Mucosa of stomach (tissue), 1 donor: ENCODE measurements around the gene PLEKHA3.

Source experiments
- H3K27me3 ChIP-seq: one replicate; pipeline ENCODE4 v1.7.0; 2013; ENCODE audit warnings: mild to moderate bottlenecking, low read length; ENCODE audit not compliant: control insufficient read depth, insufficient read depth
- H3K36me3 ChIP-seq: one replicate; pipeline ENCODE4 v1.7.0; 2013; ENCODE audit warnings: low read length; ENCODE audit not compliant: control insufficient read depth, insufficient read depth
- H3K4me1 ChIP-seq: one replicate; pipeline ENCODE4 v1.7.0; 2013; ENCODE audit warnings: mild to moderate bottlenecking, low read length; ENCODE audit not compliant: control insufficient read depth, insufficient read depth
- H3K4me3 ChIP-seq: one replicate; pipeline ENCODE4 v1.7.0; 2013; ENCODE audit warnings: low read length
- H3K9ac ChIP-seq: one replicate; pipeline ENCODE4 v1.7.0; 2013; ENCODE audit warnings: mild to moderate bottlenecking, low read length, moderate library complexity
- H3K9me3 ChIP-seq: one replicate; pipeline ENCODE4 v1.7.0; 2013; ENCODE audit warnings: mild to moderate bottlenecking, low read length, moderate library complexity; ENCODE audit not compliant: control insufficient read depth
- donor health status: Pancreatic carcinoma.

PLEKHA3 gene

DNA sequence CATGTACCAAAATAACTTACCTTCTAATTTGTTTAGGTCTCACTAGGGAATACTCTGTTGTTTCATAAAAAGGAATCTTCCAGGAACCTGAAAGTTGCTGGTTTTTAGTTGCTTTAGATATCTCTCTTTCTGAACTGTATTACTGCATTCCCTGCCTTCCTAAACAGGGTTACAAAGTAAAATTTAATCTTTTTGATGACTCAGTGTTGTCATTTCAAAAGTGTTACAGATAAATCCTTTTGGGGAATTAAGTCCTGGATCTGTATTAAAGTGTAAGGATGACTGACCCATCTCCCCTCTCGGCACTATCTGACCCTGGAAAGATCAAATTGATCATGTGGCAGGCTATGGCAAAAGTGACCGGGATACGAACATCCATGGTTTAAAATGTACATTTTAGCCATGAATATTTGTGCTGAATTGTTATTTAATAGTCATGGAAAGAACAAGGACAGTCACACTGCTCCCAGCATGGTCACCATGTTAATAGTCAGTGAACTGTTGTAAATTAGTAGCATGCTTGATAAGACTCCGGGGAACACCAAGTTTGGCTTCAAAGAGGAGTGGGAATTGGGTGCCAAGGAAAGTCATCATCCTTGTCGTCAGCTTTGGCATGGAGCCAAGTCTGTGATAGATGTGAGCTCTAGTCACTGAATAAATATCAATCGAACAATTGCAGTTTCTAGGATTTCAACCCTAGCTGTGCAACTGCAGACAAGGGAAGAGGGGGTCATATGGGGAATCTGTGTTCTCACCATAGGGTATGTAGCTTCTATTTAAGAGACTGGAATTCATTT, 4.2 kb downstream of the PLEKHA3 start:
- Histone ChIP-seq H3K36me3 (no peaks in the 10 kb centered on the region), H3K9me3 (no peaks in the 10 kb centered on the region), H3K27me3 (no peaks in the 10 kb centered on the region), H3K4me1 (peaks cover 44% of the 10 kb centered on the region), H3K4me3 (no peak overlapping the region), H3K9ac (no peak overlapping the region)

DNA sequence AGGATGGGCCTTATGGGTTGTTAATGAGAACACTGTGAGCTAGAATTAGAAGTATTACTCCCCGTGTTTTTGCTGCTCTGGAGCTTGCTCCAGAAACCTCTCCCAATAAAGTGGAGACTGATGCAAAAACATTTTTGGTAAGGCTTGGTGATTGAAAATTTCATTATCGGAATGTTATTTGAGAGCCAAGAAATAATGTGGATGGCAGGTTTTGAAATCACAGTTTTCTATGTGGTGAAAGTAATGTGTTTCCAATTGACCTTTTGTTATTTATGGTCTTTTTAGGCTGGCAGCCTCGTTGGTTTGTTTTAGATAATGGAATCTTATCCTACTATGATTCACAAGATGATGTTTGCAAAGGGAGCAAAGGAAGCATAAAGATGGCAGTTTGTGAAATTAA, 5.1 kb downstream of the PLEKHA3 start:
- no peak overlapping the region for H3K4me3 ChIP-seq
- H3K4me1 ChIP-seq = peaks cover 38% of the 10 kb centered on the region
- no peak overlapping the region for H3K9ac ChIP-seq
- H3K27me3 ChIP-seq = no peaks in the 10 kb centered on the region
- no peaks in the 10 kb centered on the region for H3K9me3 ChIP-seq
- no peaks in the 10 kb centered on the region for H3K36me3 ChIP-seq

DNA sequence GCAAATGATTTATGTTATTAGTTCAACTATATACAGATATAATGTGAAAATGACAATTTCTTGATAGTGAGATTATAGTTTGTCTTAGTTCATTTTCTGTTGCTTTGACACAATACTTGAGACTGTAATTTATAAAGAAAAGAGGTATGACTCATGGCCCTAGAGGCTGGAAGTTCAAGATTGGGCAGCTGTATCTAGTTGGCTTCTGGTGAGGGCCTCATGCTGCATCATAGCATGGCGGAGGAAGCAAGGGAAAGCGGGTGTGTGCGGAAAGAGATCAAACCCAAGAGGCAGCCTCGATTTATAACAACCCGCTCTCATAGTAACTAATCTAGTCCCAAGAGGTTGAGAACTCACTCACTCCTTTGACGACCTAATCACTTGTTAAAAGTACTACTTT, 11.4 kb downstream of the PLEKHA3 start:
- Histone ChIP-seq H3K4me3 (no peak overlapping the region), H3K9ac (no peak overlapping the region), H3K27me3 (no peaks in the 10 kb centered on the region), H3K4me1 (no peaks in the 10 kb centered on the region), H3K36me3 (peaks cover 15% of the 10 kb centered on the region), H3K9me3 (no peaks in the 10 kb centered on the region)

DNA sequence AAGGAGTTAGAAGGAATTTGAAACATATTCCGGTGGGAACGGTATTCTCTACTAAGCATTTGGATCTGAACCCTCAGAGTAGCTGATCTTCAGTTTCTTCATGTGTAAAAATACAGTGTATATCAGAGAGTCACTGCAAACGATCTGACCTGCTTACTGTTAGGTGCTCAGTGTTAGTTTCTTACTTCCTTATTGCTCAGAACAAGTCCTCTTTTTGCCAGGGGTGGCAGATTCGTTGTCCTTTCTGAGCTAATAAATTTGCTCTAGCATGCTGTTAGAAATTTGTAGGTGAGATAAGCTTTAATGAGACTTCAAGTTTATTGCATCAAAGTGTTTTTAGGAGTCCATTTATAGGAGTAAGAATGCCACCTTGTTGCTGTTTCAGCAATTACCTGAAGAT, 15.8 kb downstream of the PLEKHA3 start:
- Histone ChIP-seq H3K27me3 (no peaks in the 10 kb centered on the region), H3K9me3 (no peaks in the 10 kb centered on the region), H3K9ac (peak overlapping the region; percentile 16), H3K4me3 (no peak overlapping the region), H3K36me3 (peaks cover 16% of the 10 kb centered on the region), H3K4me1 (no peaks in the 10 kb centered on the region)

DNA sequence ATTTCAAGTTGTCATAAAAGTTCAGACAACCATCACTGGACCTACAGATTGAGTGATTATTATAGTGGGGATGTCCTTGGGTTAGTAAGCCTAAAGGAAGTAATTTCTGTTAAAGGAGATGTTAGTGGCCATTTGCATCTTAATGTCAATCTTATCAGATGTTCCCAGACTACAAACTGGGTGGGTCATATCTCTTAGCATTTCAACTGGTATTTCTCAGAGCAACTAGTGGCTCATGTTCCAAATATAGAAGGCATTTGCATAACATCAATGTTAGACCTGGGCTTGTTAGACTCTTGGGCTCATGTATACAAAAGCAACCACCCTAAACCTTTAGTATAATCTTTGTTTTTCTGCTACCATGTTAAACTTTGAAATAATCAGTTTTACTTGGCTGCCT, 17.9 kb downstream of the PLEKHA3 start:
- Histone ChIP-seq H3K9me3 (no peaks in the 10 kb centered on the region), H3K4me3 (no peak overlapping the region), H3K27me3 (no peaks in the 10 kb centered on the region), H3K9ac (no peak overlapping the region), H3K4me1 (no peaks in the 10 kb centered on the region), H3K36me3 (peaks cover 23% of the 10 kb centered on the region)

DNA sequence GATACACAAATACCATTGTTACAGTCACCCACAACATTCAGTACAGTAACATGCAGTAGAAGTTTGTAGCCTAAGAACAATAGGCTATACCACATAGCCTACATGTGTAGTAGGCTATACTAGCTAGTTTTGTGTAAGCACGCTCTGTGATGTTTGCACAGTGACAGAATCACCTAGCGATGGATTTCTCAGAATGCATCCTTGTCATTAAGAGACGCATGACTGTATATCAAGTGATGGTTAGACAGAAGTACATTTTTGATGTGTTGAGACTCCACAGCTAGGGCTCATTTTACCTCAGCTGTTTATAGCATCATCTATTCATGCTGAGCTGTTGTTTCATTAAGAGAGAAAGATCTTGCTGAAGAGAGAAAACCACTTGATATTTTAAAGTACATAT, 19.4 kb downstream of the PLEKHA3 start:
- Histone ChIP-seq H3K4me1 (no peaks in the 10 kb centered on the region), H3K36me3 (peaks cover 14% of the 10 kb centered on the region), H3K9ac (no peak overlapping the region), H3K4me3 (no peak overlapping the region), H3K9me3 (no peaks in the 10 kb centered on the region), H3K27me3 (no peaks in the 10 kb centered on the region)

DNA sequence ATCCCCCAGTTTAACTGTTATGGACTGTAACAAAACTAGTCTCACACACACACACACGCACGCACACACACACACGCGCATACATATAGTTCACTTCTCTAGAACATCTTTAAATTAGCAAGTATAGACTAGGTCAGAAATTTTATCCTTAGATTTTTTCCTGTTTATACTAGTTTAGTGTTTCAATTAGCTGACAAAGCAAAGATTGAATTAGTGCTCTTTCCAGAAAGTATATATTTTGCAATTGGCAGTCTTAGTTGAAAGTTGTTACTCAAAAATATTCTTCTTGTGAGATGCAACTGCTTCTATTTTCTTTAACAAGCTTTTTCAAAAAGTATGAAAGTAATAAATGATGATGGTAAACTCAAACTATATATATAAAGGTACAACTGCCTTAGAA, 22.5 kb downstream of the PLEKHA3 start:
- Histone ChIP-seq H3K4me3 (no peak overlapping the region), H3K9me3 (no peaks in the 10 kb centered on the region), H3K36me3 (peaks cover 8% of the 10 kb centered on the region), H3K9ac (no peak overlapping the region), H3K4me1 (no peaks in the 10 kb centered on the region), H3K27me3 (no peaks in the 10 kb centered on the region)

DNA sequence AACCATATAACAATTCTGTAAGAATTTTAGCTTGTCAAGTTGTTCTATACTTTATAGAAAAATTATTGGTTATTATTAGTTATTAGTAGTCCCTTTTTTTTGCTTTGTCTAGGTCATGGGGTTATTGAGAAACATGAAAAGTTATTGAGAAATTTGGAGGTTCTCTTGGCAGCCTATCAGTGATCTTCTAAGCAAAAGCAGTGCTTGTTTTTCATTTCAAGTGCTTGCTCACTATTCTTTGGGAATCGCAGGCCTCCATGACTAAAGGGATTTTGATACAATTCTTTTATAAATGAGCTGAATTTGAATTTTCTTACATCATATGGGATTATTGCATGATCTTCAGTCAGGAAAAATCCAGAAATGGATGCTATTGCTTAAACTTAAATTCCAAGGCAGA, 25.8 kb downstream of the PLEKHA3 start:
- Histone ChIP-seq H3K36me3 (peaks cover 7% of the 10 kb centered on the region), H3K4me3 (no peak overlapping the region), H3K27me3 (no peaks in the 10 kb centered on the region)

DNA sequence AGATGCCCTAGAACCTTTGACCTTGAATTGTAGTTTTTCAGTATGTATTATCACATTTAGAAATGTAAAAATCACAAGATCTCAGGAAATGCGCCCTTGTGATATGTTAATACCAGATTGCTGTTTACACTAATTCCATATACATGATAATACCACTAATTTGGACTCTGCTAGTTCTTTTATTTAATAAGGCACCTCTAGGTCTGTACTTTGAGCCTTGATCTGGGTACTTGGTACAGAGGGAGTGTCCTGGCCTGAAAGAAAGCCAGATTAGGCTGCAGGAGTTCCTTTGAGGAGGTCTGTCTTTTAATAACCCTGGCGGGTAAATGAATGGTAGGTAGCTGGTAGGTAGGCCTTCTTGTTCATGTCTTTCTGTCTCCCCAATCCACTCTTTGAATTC, 26.3 kb downstream of the PLEKHA3 start:
- no peak overlapping the region for H3K4me3 ChIP-seq
- no peaks in the 10 kb centered on the region for H3K27me3 ChIP-seq
- peaks cover 2% of the 10 kb centered on the region for H3K36me3 ChIP-seq
- no peaks in the 10 kb centered on the region for H3K4me1 ChIP-seq
- H3K9me3 ChIP-seq = no peaks in the 10 kb centered on the region
- H3K9ac ChIP-seq = no peak overlapping the region

More for the DNA sequence above, 25.8 kb downstream of the PLEKHA3 start:
- no peak overlapping the region for H3K9ac ChIP-seq
- H3K4me1 ChIP-seq = no peaks in the 10 kb centered on the region
- no peaks in the 10 kb centered on the region for H3K9me3 ChIP-seq

DNA sequence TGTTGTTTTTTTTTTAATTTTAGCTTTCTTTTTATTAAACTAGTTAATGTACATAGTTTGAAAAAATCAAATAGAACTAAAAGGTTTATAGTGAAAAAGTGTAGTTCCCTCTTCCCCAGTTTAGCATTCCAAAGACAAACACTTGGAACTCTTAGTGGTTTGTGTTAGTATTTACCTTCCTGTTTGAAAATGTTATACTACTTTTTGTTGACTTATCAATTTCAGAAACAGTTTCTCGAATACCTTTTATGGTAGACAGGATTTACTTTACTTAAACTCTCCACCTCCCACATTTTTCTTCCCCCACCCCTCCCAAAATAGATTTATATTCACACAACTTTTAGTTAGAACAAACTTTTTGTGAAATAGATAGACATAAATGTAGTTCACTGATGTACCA, 26.7 kb downstream of the PLEKHA3 start:
- Histone ChIP-seq H3K4me3 (no peak overlapping the region), H3K36me3 (no peaks in the 10 kb centered on the region), H3K4me1 (no peaks in the 10 kb centered on the region), H3K9me3 (no peaks in the 10 kb centered on the region), H3K27me3 (no peaks in the 10 kb centered on the region), H3K9ac (no peak overlapping the region)

DNA sequence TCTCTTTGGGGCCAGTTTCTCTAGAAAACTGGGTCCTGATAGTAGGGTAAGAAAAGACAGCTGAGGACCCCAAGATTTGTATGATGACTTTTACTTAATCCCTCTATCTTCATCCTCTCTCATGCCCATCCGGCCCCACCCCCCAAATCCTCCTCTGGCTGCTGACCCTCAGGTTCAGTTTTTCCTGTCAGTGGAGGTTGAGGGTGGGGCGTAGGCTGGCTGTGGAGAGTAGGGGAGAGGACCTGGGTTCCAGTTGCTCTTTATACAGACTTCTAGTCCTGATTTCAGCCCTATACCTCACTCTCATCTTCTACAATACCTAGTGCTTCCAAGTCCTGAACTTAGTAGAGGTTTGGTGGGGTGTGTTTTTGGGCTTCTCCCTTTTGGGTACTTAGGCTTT, 28.4 kb downstream of the PLEKHA3 start:
- Histone ChIP-seq H3K4me3 (no peak overlapping the region), H3K4me1 (no peaks in the 10 kb centered on the region), H3K36me3 (no peaks in the 10 kb centered on the region), H3K9me3 (no peaks in the 10 kb centered on the region), H3K9ac (no peak overlapping the region), H3K27me3 (no peaks in the 10 kb centered on the region)

DNA sequence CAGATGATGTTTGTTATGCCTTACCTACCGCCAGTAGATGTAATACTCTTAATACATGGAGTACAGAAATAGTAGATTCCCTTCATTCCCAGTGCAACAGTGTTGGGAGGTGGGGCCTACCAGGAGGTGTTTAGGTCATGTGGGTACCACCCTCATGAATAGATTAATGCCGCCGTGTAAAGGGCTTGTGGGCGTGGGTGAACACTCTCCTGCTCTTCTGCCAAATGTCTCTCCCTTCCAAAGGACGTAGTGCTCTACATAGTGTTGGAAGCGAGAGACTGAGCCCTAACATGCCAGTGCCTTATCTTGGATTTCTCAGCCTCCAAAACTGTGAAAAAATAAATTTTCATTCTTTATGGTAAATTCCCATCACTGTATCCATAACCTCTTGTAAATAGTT, 30.1 kb downstream of the PLEKHA3 start:
- no peaks in the 10 kb centered on the region for H3K9me3 ChIP-seq
- H3K4me1 ChIP-seq = no peaks in the 10 kb centered on the region
- no peak overlapping the region for H3K4me3 ChIP-seq
- no peak overlapping the region for H3K9ac ChIP-seq
- no peaks in the 10 kb centered on the region for H3K27me3 ChIP-seq
- H3K36me3 ChIP-seq = no peaks in the 10 kb centered on the region

DNA sequence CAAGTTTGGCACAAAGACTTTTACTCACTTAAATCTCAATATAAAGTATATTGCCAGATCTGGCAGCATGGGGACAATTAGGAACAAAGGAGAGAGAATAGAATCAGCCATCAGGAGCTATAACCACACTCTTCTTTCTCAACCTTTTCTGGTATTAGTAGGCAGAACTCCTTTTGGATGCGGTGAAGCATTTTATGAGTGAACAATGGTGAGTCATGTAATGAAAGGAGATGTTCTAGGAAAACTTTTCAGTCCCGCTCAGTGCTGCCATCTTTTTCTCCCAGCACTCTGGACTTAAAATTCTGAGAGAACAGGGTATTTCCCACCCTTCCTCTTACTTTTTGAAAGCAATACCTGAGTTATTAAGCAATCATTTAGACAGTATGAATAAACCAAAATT, 32.2 kb downstream of the PLEKHA3 start:
- no peak overlapping the region for H3K4me3 ChIP-seq
- no peaks in the 10 kb centered on the region for H3K27me3 ChIP-seq
- H3K36me3 ChIP-seq = no peaks in the 10 kb centered on the region
- H3K4me1 ChIP-seq = no peaks in the 10 kb centered on the region
- no peak overlapping the region for H3K9ac ChIP-seq
- no peaks in the 10 kb centered on the region for H3K9me3 ChIP-seq
